Right atrium auricular region (tissue), 2 donors: ENCODE measurements around the gene PPHLN1. TPM values are rescaled to one million over a fixed set of nuclear protein-coding genes. Genes with fewer than 3 reads are reported as not detected.

ENCODE experiments used
- DNase-seq: peaks from one replicate; pipeline ENCODE4 v3.0.0-alpha.2; 2019; ENCODE audit warnings: low spot score
- H3K27ac ChIP-seq, 2 donors: fragments of 200-600 bp; sonication (generic); 1 replicate in 1 of 2; 2 replicates in 1 of 2; pipeline ENCODE4 v1.5.1; 2016 to 2019
- H3K27me3 ChIP-seq, 2 donors: fragments of 200-600 bp; sonication (generic); one replicate each; pipeline versions ENCODE4 v1.5.1 to v1.6.0; 2017 to 2019
- H3K36me3 ChIP-seq: fragments of 200-600 bp; sonication (generic); one replicate; pipeline ENCODE4 v1.5.1; 2016
- H3K4me1 ChIP-seq, 2 donors: fragments of 200-600 bp; sonication (generic); one replicate each; pipeline versions ENCODE4 v1.5.1 to v1.6.0; 2017 to 2019
- H3K4me3 ChIP-seq, 2 donors: fragments of 200-600 bp; sonication (generic); 1 replicate in 1 of 2; 2 replicates in 1 of 2; pipeline ENCODE4 v1.5.1; 2017 to 2019; ENCODE audit warnings: mild to moderate bottlenecking in 1 of 2, moderate library complexity in 1 of 2
- H3K9me3 ChIP-seq, 2 donors: fragments of 200-600 bp; sonication (generic); one replicate each; pipeline ENCODE4 v1.5.1; 2019
- total RNA-seq, 2 donors: library from RNA; depleted of rRNA; stranded (reverse); fragments of >200 nt; gene quantifications; one replicate each; pipeline ENCODE4 v1.1.0, GENCODE V29; 2016
- TF ChIP-seq, protein P1 (sequence below), 2 donors: fragments of 200-600 bp; sonication (generic); IDR thresholded peaks; one replicate each; pipeline ENCODE4 v1.5.1; 2019; ENCODE audit warnings: antibody characterized with exemption in 2 of 2

The PPHLN1 gene
- total RNA-seq, 2 donors from 2014 or later, result 36.6 to 46.6 TPM

DNA sequence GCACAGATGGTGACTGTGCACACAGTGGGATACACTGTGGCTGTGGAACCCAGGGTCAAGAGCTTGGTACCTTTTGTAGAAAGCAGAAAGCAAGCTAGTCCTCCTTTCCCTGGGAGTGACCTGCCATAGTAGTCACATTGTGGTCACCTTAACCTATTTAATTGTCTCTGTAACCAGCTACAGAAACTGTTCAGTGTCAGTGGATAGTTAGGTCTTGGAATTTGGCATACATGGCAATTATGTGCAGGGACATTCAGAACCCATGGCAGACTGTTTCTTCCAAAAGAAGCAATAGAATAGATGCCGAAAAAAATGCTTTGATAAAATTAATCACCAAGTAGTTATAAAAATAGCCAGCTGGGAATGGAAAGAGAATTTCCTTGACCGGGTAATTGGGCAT is 30.4 kb downstream of the PPHLN1 start:
- no peak overlapping the region for H3K4me3 ChIP-seq
- no peaks in the 10 kb centered on the region for H3K9me3 ChIP-seq
- no peaks in the 10 kb centered on the region for H3K36me3 ChIP-seq
- H3K4me1 ChIP-seq, result peaks cover 0 to 3% of the 10 kb centered on the region in 2 donors
- H3K27me3 ChIP-seq, result no peaks in the 10 kb centered on the region
- peak overlapping the region in 1 of 2 donors; percentile 67 for H3K27ac ChIP-seq
- DNase-seq, result no peak
- TF ChIP-seq, protein P1, sequence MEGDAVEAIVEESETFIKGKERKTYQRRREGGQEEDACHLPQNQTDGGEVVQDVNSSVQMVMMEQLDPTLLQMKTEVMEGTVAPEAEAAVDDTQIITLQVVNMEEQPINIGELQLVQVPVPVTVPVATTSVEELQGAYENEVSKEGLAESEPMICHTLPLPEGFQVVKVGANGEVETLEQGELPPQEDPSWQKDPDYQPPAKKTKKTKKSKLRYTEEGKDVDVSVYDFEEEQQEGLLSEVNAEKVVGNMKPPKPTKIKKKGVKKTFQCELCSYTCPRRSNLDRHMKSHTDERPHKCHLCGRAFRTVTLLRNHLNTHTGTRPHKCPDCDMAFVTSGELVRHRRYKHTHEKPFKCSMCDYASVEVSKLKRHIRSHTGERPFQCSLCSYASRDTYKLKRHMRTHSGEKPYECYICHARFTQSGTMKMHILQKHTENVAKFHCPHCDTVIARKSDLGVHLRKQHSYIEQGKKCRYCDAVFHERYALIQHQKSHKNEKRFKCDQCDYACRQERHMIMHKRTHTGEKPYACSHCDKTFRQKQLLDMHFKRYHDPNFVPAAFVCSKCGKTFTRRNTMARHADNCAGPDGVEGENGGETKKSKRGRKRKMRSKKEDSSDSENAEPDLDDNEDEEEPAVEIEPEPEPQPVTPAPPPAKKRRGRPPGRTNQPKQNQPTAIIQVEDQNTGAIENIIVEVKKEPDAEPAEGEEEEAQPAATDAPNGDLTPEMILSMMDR (IDR thresholded peaks at IDR 0.05), result no peak

DNA sequence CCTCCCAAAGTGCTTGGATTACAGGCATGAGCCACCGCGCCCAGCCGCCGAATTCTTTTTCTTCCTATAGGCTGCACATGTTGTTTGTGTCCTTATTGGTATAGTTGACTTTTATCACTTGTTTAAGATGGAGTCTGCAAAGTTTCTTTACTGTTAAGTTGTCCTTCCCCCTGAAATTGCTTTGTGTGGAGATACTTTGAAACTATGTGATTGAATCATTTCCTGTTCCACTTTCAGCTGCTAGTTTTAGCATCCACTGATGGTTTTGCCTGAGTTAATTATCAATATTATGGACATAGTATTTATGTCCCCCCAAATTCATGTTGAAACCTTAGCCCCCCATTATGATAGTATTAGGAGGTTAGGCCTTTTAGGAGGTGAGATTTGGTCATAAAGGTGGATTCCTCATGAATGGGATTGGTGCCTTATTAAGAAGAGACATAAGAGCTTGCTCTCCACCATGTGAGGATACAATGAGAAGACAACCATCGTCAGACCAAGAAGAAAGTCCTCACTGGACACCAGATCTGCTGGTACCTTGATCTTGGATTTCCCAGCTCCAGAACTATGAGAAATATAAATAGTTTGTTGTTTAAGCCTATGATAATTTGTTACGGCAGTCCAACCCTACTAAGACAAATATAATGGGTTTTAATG is 34.9 kb downstream of the PPHLN1 start:
- Histone ChIP-seq H3K27me3 (no peaks in the 10 kb centered on the region), H3K4me3 (no peak overlapping the region), H3K4me1 (peaks cover 0 to 3% of the 10 kb centered on the region in 2 donors), H3K36me3 (no peaks in the 10 kb centered on the region), H3K9me3 (no peaks in the 10 kb centered on the region), H3K27ac (no peak overlapping the region)
- TF ChIP-seq, protein P1 (IDR thresholded peaks at IDR 0.05), result no peak
- no peak for DNase-seq

DNA sequence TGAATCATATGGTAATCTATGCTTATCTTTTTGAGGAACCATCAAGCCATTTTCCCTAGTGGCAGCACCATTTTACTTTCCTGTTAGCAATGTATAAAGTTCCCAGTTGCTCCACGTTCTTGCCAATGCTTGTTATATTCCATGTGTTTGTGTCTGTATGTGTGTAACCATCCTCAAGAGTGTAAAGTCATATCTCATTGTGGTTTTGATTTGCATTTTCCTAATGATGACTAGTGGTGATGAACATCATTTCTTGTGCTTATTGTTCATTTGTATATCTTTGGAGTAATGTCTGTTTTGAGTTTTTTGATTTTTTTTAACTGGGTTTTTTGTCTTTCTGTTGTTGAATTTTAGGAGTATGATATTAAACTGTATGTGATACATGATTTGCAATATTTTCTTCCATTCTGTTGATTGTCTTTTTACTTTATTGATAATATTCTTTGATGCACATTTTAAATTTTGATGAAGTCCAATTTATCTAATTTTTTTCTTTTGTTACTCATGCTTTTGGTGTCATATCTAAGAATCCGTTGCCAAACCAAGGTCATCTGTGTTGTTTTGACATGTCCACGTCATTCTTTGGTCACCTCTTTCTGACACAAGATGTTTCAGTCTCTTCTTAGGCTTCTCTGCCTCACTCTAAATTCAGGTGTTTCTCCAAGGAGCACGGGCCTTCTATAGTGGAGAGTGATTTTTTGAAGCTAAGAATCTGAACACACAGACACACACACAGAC is 36.1 kb downstream of the PPHLN1 start:
- H3K36me3 ChIP-seq, result no peaks in the 10 kb centered on the region
- no peak overlapping the region for H3K4me3 ChIP-seq
- H3K27ac ChIP-seq, result no peak overlapping the region
- DNase-seq, result no peak
- H3K9me3 ChIP-seq, result no peaks in the 10 kb centered on the region
- TF ChIP-seq, protein P1 (IDR thresholded peaks at IDR 0.05), result no peak
- H3K27me3 ChIP-seq, result no peaks in the 10 kb centered on the region
- no peaks in the 10 kb centered on the region for H3K4me1 ChIP-seq

DNA sequence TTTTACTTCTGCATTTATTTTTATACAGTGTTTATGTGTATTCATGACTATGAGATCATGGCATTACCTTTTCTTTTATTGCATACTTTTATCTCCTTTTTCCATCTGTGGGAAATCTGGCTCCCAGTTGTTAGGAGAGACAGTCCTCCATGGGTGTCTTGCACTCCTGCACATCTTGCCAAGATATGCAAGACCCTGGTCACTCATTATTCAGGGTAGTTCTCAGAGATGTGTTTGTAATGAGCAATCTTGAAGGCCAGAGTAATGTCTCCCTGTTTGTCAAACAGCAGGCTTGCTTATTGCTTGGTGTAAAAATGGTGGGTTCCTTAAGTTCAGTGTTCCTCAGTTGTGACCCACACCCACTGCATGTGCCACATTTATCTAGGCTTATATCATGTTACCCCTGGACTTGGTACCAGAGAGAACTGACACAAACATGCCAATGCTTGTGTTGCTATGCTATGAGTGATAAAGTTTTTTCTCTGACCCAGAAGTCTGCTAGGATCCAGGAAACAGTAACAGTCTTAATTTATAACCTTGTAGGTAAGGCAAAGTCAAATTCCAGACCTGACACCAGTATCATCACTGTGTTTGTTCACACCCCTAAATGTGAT is 36.8 kb downstream of the PPHLN1 start:
- DNase-seq, result no peak
- H3K27ac ChIP-seq, result no peak overlapping the region
- H3K27me3 ChIP-seq, result no peaks in the 10 kb centered on the region
- H3K9me3 ChIP-seq, result no peaks in the 10 kb centered on the region
- no peaks in the 10 kb centered on the region for H3K36me3 ChIP-seq
- H3K4me1 ChIP-seq, result no peaks in the 10 kb centered on the region
- TF ChIP-seq, protein P1 (IDR thresholded peaks at IDR 0.05), result no peak
- no peak overlapping the region for H3K4me3 ChIP-seq

DNA sequence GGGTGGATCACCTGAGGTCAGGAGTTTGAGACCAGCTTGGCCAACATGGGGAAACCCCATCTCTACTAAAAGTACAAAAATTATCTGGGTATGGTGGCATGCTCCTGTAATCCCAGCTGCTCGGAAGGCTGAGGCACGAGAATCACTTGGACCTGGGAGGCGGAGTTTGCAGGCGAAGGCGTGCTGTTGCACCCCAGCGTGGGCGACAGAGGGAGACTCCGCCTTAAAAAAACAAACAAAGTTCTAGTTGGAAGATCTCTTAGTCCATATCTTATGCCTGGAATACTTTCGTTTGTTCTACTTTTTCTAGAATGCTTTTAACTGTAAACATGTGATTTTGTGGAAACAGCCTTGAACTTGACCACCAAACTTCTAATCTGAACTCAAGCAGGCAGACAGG is 38.7 kb downstream of the PPHLN1 start:
- no peaks in the 10 kb centered on the region for H3K9me3 ChIP-seq
- no peaks in the 10 kb centered on the region for H3K36me3 ChIP-seq
- H3K4me1 ChIP-seq, result no peaks in the 10 kb centered on the region
- H3K27ac ChIP-seq, result no peak overlapping the region
- H3K27me3 ChIP-seq, result no peaks in the 10 kb centered on the region
- DNase-seq, result no peak
- no peak overlapping the region for H3K4me3 ChIP-seq
- TF ChIP-seq, protein P1 (IDR thresholded peaks at IDR 0.05), result no peak
